Skeletal muscle cell (primary cell): Measurements from ENCODE around the gene VIPR1.
A peak's percentile ranks its signal among the peaks of the same experiment; 100 is the strongest.
"Not testable (repeated sequence)": the region's sequence is repeated elsewhere in the genome, so short reads cannot be mapped to it uniquely, and the experiment has no call there.

Source experiments
- DNase-seq: peaks from one replicate; pipeline ENCODE4 v3.0.0-alpha.2; 2010; ENCODE audit warnings: low read depth
- H3K4me3 ChIP-seq: 2 replicates; pipeline ENCODE4 v1.5.1; 2011; ENCODE audit warnings: low read depth, mild to moderate bottlenecking, control low read depth, low read length, moderate library complexity

VIPR1 gene

DNA sequence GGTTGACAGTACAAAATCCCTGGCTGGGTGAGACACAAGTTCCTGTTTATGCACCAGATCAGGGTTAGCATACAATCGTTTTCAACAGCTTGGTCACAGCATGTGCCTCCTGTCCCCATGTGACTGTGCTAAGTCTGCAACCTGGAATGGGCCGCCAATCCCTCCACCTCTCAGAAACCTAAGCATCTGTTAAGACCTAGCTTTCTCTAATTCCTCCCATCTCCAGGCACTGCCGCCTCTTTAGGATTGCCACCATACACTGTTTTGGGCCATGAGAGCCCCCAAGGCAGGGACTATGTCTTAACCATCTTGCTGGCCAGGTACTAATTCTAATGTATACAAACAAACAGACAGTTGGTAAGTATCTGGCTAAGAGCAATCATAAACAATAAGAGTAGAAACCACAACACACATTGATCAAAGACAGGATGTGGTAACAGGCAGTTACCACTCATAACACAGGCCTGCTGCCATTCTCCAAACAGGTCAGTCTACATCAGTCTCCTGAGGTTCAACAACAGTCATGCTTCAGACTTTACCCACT is 53.7 kb downstream of the VIPR1 start:
- no peak overlapping the region for H3K4me3 ChIP-seq
- no peak for DNase-seq

GRCh38 chr3:42556817-42557216 is 54.4 kb downstream of the VIPR1 start:
- DNase-seq, H3K4me3 ChIP-seq: not testable (repeated sequence)

- H3K4me3 ChIP-seq, result no peak overlapping the region
- DNase-seq, result no peak
Observed at GRCh38 chr3:42557854-42558253, 55.4 kb downstream of the VIPR1 start.

DNA sequence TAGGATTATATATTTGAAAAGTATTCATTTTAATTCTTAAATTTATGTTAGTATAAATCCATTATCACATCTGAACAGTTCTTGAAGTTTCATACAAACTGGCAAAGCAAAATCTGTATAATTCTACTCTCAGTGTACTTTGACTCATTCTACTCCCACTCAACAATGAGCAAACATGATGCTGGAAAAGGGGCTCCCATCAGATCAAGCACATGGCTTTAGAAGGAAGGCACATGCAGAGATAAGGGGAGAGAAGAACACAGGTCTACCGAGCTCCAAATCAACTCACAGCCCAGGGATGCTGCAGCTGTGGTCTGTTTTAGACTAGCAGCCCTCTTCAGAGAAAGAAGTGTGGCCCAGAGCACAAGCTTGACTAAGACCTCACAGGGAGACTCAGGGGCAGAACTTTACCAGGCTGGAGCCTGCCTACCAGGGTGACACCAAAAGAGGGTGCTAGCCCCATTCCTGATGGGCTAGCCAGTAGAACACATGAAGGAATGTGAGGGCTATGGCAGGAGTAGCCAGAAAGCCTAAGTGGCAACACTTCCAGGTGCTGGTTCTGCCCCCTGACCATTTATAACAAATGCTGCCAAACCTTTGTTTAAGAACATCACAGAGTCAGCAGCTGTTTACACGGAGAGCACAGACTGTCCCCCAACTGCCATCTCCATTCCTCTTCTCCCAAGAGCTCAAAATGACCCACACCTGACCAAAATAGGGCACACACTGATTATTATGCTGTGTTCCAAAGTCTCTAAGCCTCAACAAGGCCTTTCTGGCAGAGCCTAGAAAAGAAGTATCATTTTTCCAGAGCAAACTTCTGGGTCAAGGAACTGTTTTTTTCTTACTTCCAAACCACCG is 59.8 kb downstream of the VIPR1 start:
- DNase-seq, result no peak
- H3K4me3 ChIP-seq, result no peak overlapping the region

DNA sequence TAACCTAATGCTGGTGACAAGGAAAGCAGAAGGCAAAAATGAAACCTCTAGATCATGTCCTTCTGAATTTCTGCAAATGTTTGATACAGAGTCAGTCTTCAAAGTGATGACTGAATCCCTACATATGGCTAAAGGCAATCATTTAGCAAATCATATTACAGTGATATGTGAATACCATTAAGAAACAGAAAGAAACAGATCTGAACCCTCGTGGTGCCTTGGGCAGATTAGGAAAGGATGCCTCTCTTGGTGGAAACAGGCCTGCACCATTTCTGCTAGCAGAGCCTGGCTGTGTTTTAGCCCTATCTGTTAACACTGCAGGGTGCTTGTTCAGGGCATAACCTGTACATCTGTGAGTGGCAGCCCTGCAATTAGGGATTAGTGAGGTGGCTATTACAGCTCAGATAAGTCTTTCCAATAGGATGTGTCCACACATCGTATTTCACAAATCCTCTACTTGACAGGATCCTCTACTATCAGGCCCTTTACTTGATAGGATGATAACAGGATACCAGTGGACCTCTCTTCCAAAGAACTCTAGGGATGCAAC is 67.2 kb downstream of the VIPR1 start:
- no peak overlapping the region for H3K4me3 ChIP-seq
- no peak for DNase-seq

- DNase-seq, result no peak
- H3K4me3 ChIP-seq, result no peak overlapping the region
Observed at GRCh38 chr3:42572278-42572677, 69.8 kb downstream of the VIPR1 start.

GRCh38 chr3:42575137-42575741 is 72.8 kb downstream of the VIPR1 start:
- no peak for DNase-seq
- H3K4me3 ChIP-seq, result no peak overlapping the region

DNA sequence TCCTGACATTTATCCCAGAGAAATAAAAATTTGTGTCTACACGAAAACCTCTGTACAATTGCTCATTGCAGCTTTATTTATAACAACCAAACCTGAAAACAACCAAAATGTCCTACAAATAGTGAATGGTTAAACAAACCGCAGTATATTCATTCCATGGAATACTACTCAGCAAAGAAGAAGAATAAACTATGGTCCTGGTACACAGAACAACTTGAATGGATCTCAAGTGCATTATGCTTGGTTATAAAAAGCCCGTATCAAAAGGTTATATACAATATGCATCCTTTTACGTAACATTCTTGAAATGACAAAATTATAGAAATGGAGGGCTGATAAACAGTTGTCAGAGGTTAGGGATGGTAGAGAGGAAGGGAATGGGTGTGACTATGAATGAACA is 75.6 kb downstream of the VIPR1 start:
- DNase-seq, result no peak
- H3K4me3 ChIP-seq, result no peak overlapping the region

- H3K4me3 ChIP-seq, DNase-seq: not testable (repeated sequence)
Observed at GRCh38 chr3:42579346-42579745, 76.9 kb downstream of the VIPR1 start.

- H3K4me3 ChIP-seq, result peak overlapping the region; percentile 87
- DNase-seq, result no peak
Observed at GRCh38 chr3:42581400-42581708, 78.9 kb downstream of the VIPR1 start.

DNA sequence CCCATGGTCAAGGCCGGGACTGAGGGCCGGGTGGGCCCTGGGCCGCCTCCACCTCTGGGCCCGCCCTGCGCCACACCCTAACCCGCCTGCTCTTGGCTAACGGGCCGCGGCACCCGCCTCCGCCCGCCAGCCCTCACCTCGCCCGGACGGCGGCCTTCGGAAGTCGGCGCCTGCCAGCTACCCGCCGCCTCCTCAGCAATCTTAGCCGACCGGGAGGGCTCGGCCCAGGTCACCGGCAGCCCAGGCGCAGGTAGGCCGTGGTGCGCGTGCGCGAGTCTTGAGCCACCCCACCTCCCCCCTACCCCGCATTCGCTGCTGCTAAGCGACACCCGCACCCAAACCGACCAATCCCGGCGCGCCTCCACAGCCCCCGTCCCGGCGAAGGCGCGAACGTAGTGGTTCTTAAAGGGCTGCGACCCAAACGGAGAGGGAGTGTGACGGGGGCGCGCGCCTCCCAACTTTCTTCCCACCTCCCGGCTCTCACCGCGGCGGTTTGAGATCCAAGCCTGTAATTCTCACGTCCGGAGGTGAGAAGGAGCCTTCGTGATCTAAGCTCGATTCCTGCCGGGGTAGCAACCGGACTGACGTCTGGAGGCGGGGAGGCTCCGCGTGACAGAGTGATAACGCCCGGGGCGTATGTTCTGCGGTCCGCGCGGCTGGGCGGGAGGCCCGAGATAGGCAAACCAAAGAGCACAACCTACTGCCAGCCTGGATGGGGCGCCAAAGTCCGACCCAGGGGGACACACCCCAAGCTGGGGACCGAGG is 79.4 kb downstream of the VIPR1 start, which contains the start of gene SEC22C:
Gene SEC22C (minus strand): TSS at position 259 of the 765 bp plus-strand sequence. CDS start 12,921 bp downstream, outside the sequence.
- DNase-seq, result peak; percentile 67

DNA sequence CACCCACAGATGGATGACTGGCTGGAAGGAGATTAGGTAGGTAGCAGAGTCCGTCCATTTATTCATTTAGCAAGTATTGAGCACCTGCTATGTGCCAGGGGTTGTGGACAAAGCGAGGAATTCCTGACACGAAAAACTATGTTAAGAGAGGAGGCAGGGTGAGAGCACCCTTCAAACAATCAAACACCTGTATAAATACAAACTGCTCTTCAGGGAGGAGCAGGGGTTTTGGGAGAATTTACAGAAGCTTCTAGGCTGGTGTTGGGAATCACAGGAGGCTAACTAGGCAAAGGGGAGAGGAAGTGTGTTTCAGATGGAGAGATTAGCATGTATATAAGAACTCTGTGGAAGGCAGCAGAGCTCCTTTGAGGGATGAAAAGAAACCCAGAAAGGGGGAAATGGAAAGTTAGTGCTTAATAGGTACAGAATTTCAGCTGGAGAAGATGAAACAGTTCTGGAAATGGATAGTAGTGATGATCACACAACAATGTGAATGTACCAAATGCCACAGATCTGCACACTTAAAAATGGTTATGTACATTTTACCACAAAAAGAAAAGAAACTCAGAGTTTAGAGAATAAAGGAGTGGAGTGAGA is 80.1 kb downstream of the VIPR1 start:
- H3K4me3 ChIP-seq, result peak overlapping the region; percentile 87
- DNase-seq, result no peak

More for the DNA sequence above, 79.4 kb downstream of the VIPR1 start, which contains the start of gene SEC22C:
- H3K4me3 ChIP-seq, result peak within 1 kb of the TSS; percentile 87
